H9 (cell line): ENCODE measurements around the gene CTCFL. TPM values are rescaled to one million over a fixed set of nuclear protein-coding genes. Genes with fewer than 3 reads are reported as not detected.

Source experiments
- DNase-seq: peaks from one replicate; pipeline ENCODE4 v3.0.0-alpha.2; 2017
- H2AFZ ChIP-seq: one replicate; pipeline ENCODE4 v1.6.1; 2013; ENCODE audit warnings: mild to moderate bottlenecking, low read length, control low read depth, moderate library complexity
- H2AK5ac ChIP-seq: 2 replicates; pipeline ENCODE4 v1.6.1; 2013; ENCODE audit warnings: low read length, control low read depth, mixed read lengths; ENCODE audit not compliant: insufficient read length
- H2BK120ac ChIP-seq: one replicate; pipeline ENCODE4 v1.6.1; 2013; ENCODE audit warnings: low read depth, mild to moderate bottlenecking, low read length, control low read depth, inconsistent platforms; ENCODE audit not compliant: poor library complexity, severe bottlenecking
- H2BK12ac ChIP-seq: 2 replicates; pipeline ENCODE4 v1.6.1; 2013; ENCODE audit warnings: low read length, control low read depth, mixed read lengths, low read depth; ENCODE audit not compliant: insufficient read length
- H2BK15ac ChIP-seq: 2 replicates; pipeline ENCODE4 v1.6.1; 2013; ENCODE audit warnings: low read depth, low read length, control low read depth
- H2BK20ac ChIP-seq: one replicate; pipeline ENCODE4 v1.6.1; 2013; ENCODE audit warnings: low read depth, mild to moderate bottlenecking, low read length, control low read depth, inconsistent platforms; ENCODE audit not compliant: poor library complexity, severe bottlenecking
- H2BK5ac ChIP-seq: 2 replicates; pipeline ENCODE4 v1.6.1; 2013; ENCODE audit warnings: low read length, control low read depth, mixed read lengths; ENCODE audit not compliant: insufficient read length
- H3K14ac ChIP-seq: 2 replicates; pipeline ENCODE4 v1.6.1; 2013; ENCODE audit warnings: low read length, control low read depth; ENCODE audit not compliant: insufficient read depth
- H3K18ac ChIP-seq: 2 replicates; pipeline ENCODE4 v1.6.1; 2013; ENCODE audit warnings: low read depth, mild to moderate bottlenecking, mixed read lengths, low read length, control low read depth; ENCODE audit not compliant: insufficient read length
- H3K23ac ChIP-seq: 2 replicates; pipeline ENCODE4 v1.6.1; 2013; ENCODE audit warnings: low read length, control low read depth, mixed read lengths, low read depth; ENCODE audit not compliant: insufficient read length
- H3K23me2 ChIP-seq: 2 replicates; pipeline ENCODE4 v1.6.1; 2013; ENCODE audit warnings: low read depth, mild to moderate bottlenecking, mixed read lengths, low read length, control low read depth; ENCODE audit not compliant: insufficient read length, poor library complexity, severe bottlenecking
- H3K27ac ChIP-seq: 2 replicates; pipeline ENCODE4 v1.5.1; 2013; ENCODE audit warnings: low read length, control low read depth, mixed read lengths, low read depth; ENCODE audit not compliant: insufficient read length
- H3K27me3 ChIP-seq: 2 replicates; pipeline ENCODE4 v1.6.1; 2013; ENCODE audit warnings: low read length, control low read depth, inconsistent platforms; ENCODE audit not compliant: insufficient read depth
- H3K4ac ChIP-seq: 2 replicates; pipeline ENCODE4 v1.6.1; 2013; ENCODE audit warnings: low read depth, mild to moderate bottlenecking, control low read depth, inconsistent platforms, low read length, moderate library complexity
- H3K4me1 ChIP-seq: 2 replicates; pipeline ENCODE4 v1.6.1; 2013; ENCODE audit warnings: low read length, control low read depth, inconsistent platforms; ENCODE audit not compliant: insufficient read depth
- H3K4me2 ChIP-seq: 2 replicates; pipeline ENCODE4 v1.6.1; 2013; ENCODE audit warnings: low read length, control low read depth, mixed read lengths; ENCODE audit not compliant: insufficient read length, insufficient read depth
- H3K56ac ChIP-seq: 2 replicates; pipeline ENCODE4 v1.6.1; 2013; ENCODE audit warnings: low read depth, mild to moderate bottlenecking, mixed read lengths, low read length, control low read depth; ENCODE audit not compliant: insufficient read length
- H3K79me1 ChIP-seq: 2 replicates; pipeline ENCODE4 v1.6.1; 2013; ENCODE audit warnings: low read depth, mild to moderate bottlenecking, moderate library complexity, low read length, control low read depth, inconsistent platforms; ENCODE audit not compliant: insufficient read depth, poor library complexity, severe bottlenecking
- H3K79me2 ChIP-seq: 2 replicates; pipeline ENCODE4 v1.6.1; 2013; ENCODE audit warnings: low read length, control low read depth, inconsistent platforms; ENCODE audit not compliant: insufficient read depth
- H3K9ac ChIP-seq: 2 replicates; pipeline ENCODE4 v1.6.1; 2013; ENCODE audit warnings: low read length, control low read depth, mixed read lengths; ENCODE audit not compliant: insufficient read length; ENCODE audit errors: extremely low read depth
- H3K9me3 ChIP-seq: one replicate; pipeline ENCODE4 v1.6.1; 2013; ENCODE audit warnings: low read depth, low read length, inconsistent platforms; ENCODE audit not compliant: control insufficient read depth
- H3T11ph ChIP-seq: one replicate; pipeline ENCODE4 v1.6.1; 2013; ENCODE audit warnings: mild to moderate bottlenecking, low read length, control low read depth, inconsistent platforms
- H4K20me1 ChIP-seq: one replicate; pipeline ENCODE4 v1.6.1; 2013; ENCODE audit not compliant: control insufficient read depth, insufficient read length, insufficient read depth
- H4K5ac ChIP-seq: 2 replicates; pipeline ENCODE4 v1.6.1; 2013; ENCODE audit warnings: low read depth, mild to moderate bottlenecking, mixed read lengths, low read length, control low read depth; ENCODE audit not compliant: insufficient read length
- H4K8ac ChIP-seq: replicated peaks from 2 replicates; pipeline ENCODE4 v1.6.1; 2013; ENCODE audit warnings: low read length, control low read depth, mixed read lengths, low read depth; ENCODE audit not compliant: insufficient read length
- H4K91ac ChIP-seq: 2 replicates; pipeline ENCODE4 v1.6.1; 2013; ENCODE audit warnings: low read depth, mild to moderate bottlenecking, moderate library complexity, mixed read lengths, low read length, control low read depth; ENCODE audit not compliant: insufficient read length
- H3K27ac Mint-ChIP-seq, 3 experiments: 2 replicates in 2 of 3; 3 replicates in 1 of 3; pipeline ENCODE4 v1.8.0; 2020 to 2021; ENCODE audit warnings: mixed read lengths in 3 of 3, mild to moderate bottlenecking in 1 of 3, moderate library complexity in 1 of 3
- H3K27me3 Mint-ChIP-seq: 2 replicates; pipeline ENCODE4 v1.8.0; 2021; ENCODE audit warnings: low read depth, mild to moderate bottlenecking, moderate library complexity, mixed read lengths
- H3K36me3 Mint-ChIP-seq, 3 experiments: 2 replicates in 2 of 3; 3 replicates in 1 of 3; pipeline ENCODE4 v1.8.0; 2020 to 2021; ENCODE audit warnings: low read depth in 3 of 3, mixed read lengths in 3 of 3; ENCODE audit not compliant: insufficient read depth in 1 of 3
- H3K4me1 Mint-ChIP-seq, 2 experiments: 2 replicates each; pipeline ENCODE4 v1.8.0; 2020; ENCODE audit warnings: mixed read lengths in 2 of 2
- H3K4me3 Mint-ChIP-seq, 2 experiments: 2 replicates in 1 of 2; 3 replicates in 1 of 2; pipeline ENCODE4 v1.8.0; 2020 to 2021; ENCODE audit warnings: mild to moderate bottlenecking in 2 of 2, mixed read lengths in 2 of 2, moderate library complexity in 1 of 2
- H3K9me3 Mint-ChIP-seq, 2 experiments: 2 replicates in 1 of 2; 3 replicates in 1 of 2; pipeline ENCODE4 v1.8.0; 2020; ENCODE audit warnings: mild to moderate bottlenecking in 2 of 2, mixed read lengths in 2 of 2, moderate library complexity in 1 of 2
- WGBS: extraction: QIAGEN DNeasy Blood & Tissue Kit; methylation state at CpG from one replicate; pipeline ENCODE4 v1.1.7; 2013; ENCODE audit warnings: missing lambda C conversion rate, low lambda C conversion rate, mixed read lengths; ENCODE audit not compliant: insufficient read length; ENCODE audit errors: extremely low coverage; 5-methylcytosine and 5-hydroxymethylcytosine counted together
- total RNA-seq: library from RNA; stranded (reverse); gene quantifications from 2 replicates; pipeline ENCODE4 v1.2.1, GENCODE V29; 2021
- TF ChIP-seq, protein P1 (sequence below): fragments of 200-600 bp; sonication (generic); conservative IDR thresholded peaks from 3 replicates; pipeline ENCODE4 v1.8.0; 2021; ENCODE audit warnings: antibody characterized with exemption, mild to moderate bottlenecking

CTCFL gene
- total RNA-seq, 1 experiment from 2014 or later, result 0.90 TPM

DNA sequence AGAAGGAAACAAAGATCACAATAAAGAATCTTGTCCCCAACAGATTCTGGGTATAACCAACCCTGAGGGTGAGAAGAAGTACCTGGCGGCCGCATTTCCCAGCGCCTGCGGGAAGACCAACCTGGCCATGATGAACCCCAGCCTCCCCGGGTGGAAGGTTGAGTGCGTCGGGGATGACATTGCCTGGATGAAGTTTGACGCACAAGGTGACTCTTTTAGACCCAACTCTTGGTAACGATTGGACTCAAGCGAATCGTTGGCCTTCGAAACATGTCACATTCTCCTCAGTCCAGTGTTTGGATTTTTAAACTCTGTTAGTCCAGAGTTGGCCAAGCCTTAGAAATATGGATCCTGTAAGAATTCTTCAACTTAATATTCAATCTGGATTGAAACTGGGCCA lies 38.6 kb upstream of the CTCFL start:
- TF ChIP-seq, protein P1, sequence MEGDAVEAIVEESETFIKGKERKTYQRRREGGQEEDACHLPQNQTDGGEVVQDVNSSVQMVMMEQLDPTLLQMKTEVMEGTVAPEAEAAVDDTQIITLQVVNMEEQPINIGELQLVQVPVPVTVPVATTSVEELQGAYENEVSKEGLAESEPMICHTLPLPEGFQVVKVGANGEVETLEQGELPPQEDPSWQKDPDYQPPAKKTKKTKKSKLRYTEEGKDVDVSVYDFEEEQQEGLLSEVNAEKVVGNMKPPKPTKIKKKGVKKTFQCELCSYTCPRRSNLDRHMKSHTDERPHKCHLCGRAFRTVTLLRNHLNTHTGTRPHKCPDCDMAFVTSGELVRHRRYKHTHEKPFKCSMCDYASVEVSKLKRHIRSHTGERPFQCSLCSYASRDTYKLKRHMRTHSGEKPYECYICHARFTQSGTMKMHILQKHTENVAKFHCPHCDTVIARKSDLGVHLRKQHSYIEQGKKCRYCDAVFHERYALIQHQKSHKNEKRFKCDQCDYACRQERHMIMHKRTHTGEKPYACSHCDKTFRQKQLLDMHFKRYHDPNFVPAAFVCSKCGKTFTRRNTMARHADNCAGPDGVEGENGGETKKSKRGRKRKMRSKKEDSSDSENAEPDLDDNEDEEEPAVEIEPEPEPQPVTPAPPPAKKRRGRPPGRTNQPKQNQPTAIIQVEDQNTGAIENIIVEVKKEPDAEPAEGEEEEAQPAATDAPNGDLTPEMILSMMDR, result no peak
- no peaks in the 10 kb centered on the region for H3K36me3 Mint-ChIP-seq
- no peaks in the 10 kb centered on the region for H3K4me1 ChIP-seq

More for the DNA sequence above, 38.6 kb upstream of the CTCFL start:
- peaks cover 15% of the 10 kb centered on the region for H3K27me3 Mint-ChIP-seq
- no peak overlapping the region for H3K23ac ChIP-seq
- WGBS, result no CpG with 5 or more reads among the region's 12 CpGs
- no peak for DNase-seq
- no peak overlapping the region for H4K91ac ChIP-seq
- no peak overlapping the region for H3K14ac ChIP-seq
- no peak overlapping the region for H3K27ac Mint-ChIP-seq
- no peak overlapping the region for H3K4me3 Mint-ChIP-seq
- no peak overlapping the region for H3K9ac ChIP-seq
- no peaks in the 10 kb centered on the region for H3K79me2 ChIP-seq
- H3K23me2 ChIP-seq, result no peaks in the 10 kb centered on the region
- no peak overlapping the region for H4K5ac ChIP-seq
- no peak overlapping the region for H2AK5ac ChIP-seq
- H3T11ph ChIP-seq, result no peak overlapping the region
- H3K4me2 ChIP-seq, result no peak overlapping the region
- no peak overlapping the region for H2BK20ac ChIP-seq
- no peaks in the 10 kb centered on the region for H3K9me3 ChIP-seq
- H4K20me1 ChIP-seq, result no peaks in the 10 kb centered on the region
- no peak overlapping the region for H2BK120ac ChIP-seq
- no peak overlapping the region for H2BK5ac ChIP-seq
- H3K4me1 Mint-ChIP-seq, result no peaks in the 10 kb centered on the region
- H3K9me3 Mint-ChIP-seq, result no peaks in the 10 kb centered on the region
- H2AFZ ChIP-seq, result no peak overlapping the region
- H3K56ac ChIP-seq, result no peak overlapping the region
- H3K79me1 ChIP-seq, result no peaks in the 10 kb centered on the region
- no peaks in the 10 kb centered on the region for H3K27me3 ChIP-seq
- H3K18ac ChIP-seq, result no peak overlapping the region
- H2BK12ac ChIP-seq, result no peak overlapping the region
- H3K4ac ChIP-seq, result no peak overlapping the region
- H3K27ac ChIP-seq, result no peak overlapping the region
- no peak overlapping the region for H2BK15ac ChIP-seq
- no peak overlapping the region for H4K8ac ChIP-seq
